HG02571 (cell line): ENCODE results near the gene PEX14.

Experiments
- ATAC-seq: cut with Tn5 transposase; IDR thresholded peaks from one replicate; pipeline ENCODE4 v1.9.1; 2021; ENCODE audit warnings: mild to moderate bottlenecking, moderate library complexity; ENCODE audit not compliant: unreplicated experiment

Gene PEX14

GRCh38 chr1:10586125-10586524 lies 111.4 kb downstream of the PEX14 start:
- ATAC-seq, result no peak

DNA sequence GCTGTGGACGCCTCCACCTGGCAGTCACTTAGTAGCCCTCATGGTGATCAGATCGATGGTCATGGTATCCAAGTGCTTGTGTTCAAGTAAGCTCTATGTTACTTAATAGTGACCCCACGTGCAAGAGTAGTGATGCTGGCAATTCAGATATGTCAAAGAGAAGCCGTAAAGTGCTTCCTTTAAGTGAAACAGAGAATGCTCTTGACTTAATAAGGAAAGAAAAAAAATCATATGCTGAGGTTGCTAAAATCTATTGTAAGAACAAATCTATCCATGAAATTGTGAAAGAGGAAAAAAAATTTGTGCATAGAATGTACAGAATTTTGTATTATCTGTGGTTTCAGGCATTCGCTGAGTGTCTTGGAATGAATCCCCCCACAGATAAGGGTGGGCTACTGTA lies 113.9 kb downstream of the PEX14 start:
- no peak for ATAC-seq

- no peak for ATAC-seq
Observed at GRCh38 chr1:10589074-10589473, 114.3 kb downstream of the PEX14 start.

DNA sequence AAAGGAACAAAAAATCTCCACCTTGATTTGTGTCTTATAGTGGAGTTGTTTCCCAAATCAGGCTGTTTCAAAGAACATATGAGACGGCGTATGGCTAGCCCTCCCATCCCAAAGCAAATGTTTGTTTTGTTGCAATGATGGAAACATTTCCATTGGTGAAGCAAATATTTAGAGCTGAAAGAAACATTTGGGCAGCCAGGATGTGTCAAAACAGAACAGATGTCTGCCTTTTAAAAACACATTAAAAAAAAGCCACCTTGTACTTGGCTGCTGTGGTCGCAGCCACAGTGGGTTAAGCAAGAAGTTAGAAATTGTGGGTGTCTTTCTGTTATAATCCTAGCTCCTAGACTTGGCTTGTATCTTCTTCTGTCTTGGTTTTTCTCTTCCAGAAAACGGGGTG lies 116.3 kb downstream of the PEX14 start:
- no peak for ATAC-seq

DNA sequence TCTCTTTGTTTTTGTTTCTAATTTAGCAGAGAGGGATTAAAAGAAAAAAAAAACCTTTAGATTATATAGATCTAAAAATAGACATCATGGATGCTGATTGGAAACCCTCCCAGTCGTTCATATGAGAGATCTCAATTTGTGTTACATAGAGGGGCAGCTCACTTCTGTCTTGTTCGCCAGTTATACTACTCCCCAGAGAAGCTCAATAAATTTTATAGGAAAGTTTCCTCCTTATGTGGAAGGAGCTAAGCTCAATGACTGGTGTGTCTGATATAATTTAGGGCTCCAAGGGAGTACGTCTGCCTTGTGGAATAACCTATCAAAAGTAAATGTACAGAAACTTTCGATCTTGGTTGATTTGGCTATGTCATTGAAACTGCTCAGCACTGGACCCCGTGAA lies 117.6 kb downstream of the PEX14 start:
- no peak for ATAC-seq

DNA sequence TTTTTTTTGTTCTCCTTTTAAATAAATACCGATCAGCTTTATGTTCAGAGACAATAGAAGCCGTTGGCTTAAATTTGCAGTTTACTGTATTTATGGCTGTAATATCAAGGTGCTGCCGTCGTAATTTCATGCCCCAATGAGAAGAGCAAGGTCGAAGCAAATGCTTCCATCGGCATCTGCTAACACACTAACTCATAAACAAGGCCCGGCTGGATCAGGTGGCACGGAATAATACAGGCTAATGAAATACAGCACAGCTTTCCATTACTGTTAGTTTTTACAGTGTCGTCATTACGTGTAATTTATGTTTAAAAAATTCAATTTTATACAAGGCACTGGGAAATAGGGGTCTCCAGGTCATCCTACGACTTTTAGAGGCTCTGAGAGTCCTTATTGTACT lies 119.0 kb downstream of the PEX14 start:
- ATAC-seq, result no peak

- ATAC-seq, result no peak
Observed at GRCh38 chr1:10594595-10595223, 120.0 kb downstream of the PEX14 start.

DNA sequence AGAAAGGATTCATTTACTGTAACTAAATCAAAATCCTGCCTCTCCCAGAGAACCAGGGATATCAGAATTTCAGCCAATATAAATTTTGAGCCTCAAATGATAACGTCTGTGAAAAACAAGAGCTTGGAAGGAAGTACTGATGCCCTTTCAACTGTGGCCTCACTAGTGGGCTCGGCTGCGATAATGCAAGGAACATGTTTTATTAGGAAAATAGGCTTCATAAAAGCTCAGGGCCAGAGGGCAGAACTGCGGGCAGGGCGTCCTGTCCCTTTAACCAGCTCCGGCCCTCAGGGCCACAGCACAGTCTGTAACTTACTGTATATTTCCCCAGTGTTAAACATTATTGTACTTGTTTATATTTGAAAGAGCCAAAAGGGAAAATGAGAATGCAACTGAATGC lies 122.0 kb downstream of the PEX14 start:
- ATAC-seq, result no peak

GRCh38 chr1:10597492-10598388 lies 123.0 kb downstream of the PEX14 start:
- ATAC-seq, result no peak

GRCh38 chr1:10598389-10598702 lies 123.6 kb downstream of the PEX14 start:
- no peak for ATAC-seq

DNA sequence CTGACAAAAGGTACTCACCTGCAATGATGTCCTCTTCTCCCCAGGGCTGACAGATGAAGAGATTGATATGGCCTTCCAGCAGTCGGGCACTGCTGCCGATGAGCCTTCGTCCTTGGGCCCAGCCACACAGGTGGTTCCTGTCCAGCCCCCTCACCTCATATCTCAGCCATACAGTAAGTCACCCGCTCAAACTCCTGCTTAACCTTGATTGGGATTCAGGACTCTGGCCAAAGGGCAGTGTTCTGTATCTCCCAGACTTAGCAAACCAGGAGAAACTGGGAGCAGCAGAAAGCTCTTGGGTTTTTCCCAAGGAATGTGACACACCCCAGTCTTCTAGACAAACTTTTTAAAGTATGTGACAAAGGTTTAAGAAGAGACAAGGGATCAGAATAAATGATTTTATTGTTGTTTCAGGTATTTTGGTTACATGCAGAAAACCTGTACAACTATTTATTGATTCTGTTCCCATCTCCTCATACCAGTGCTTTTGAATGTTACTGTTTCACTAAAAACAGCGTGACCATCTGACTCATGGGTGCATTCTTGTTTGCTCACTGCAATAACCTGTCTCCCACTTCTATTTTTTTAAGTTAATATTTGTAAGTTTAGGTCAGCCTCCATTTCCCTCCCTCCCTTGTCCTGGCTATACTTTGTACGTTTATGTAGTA lies 124.6 kb downstream of the PEX14 start:
- no peak for ATAC-seq

GRCh38 chr1:10601342-10602070 lies 126.8 kb downstream of the PEX14 start:
- ATAC-seq, result no peak

DNA sequence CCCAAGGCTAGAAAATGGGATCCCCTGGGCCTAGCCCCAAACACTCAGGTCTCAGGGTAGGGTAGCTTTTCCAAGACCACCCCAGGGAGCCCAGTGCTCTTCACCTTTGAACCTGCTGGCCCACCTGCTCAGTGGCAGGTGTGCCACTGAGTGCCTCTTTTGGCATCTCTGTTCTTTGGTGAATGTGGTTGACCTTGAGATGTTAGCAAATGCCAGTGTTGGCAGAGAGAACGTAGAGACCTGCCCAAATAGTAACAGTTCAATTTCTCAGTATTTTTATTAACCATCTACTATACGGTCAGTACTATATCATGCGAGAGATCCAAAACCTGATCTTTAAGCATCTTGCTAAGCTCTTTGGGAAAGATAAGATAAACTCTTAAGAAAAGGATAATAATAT lies 128.2 kb downstream of the PEX14 start:
- ATAC-seq, result no peak

- ATAC-seq, result no peak
Observed at GRCh38 chr1:10604966-10605365, 130.2 kb downstream of the PEX14 start.

DNA sequence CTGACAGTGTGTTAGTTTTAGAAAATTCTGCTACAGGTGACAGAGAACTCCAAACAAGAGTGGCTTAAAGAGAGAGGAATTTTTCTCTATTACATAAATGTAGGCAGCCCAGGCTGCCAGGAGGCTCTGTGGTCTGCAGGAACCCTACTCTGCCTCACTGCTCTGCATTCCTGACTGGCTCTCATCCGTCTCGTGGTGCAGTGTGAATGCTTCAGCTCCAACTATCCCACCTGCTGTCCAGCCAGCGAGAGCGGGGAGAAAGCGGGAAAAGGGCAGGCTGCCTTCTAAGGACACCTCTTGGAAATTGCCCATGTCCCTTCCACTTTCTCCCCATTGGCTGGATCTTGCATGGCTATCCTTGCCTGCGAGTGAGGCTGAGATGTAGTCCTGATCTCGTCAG lies 131.3 kb downstream of the PEX14 start:
- no peak for ATAC-seq

DNA sequence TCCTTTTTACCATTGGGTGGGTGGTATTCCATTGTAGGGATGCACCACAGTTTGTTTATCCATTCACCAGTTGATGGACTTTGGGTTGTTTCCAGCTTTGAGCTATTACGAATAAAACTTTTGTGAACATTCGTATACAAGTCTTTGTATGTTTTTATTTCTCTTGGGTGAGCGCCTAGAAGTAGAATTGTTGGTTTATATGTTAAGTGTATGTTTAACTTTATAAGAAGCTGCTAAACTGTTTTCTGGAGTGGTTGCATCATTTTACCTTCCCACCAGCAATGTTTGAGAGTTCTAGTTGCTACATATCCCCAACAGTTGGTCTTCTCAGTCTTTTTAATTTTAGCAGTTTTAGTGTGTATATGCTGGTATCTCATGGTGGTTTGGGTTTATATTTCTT lies 132.5 kb downstream of the PEX14 start:
- ATAC-seq, result no peak

- no peak for ATAC-seq
Observed at GRCh38 chr1:10608690-10609089, 133.9 kb downstream of the PEX14 start.

- ATAC-seq, result no peak
Observed at GRCh38 chr1:10610901-10611600, 136.3 kb downstream of the PEX14 start.

GRCh38 chr1:10612436-10613160 lies 137.8 kb downstream of the PEX14 start:
- ATAC-seq, result no peak

- no peak for ATAC-seq
Observed at GRCh38 chr1:10613340-10613739, 138.6 kb downstream of the PEX14 start.
